Bone marrow (tissue), 2 donors: ENCODE data around the gene JAG2.

ENCODE experiments used
- DNase-seq, 2 donors: peaks; one replicate each; lab custom pipeline; 2025; lab: John Stamatoyannopoulos, UW

Gene JAG2

DNA sequence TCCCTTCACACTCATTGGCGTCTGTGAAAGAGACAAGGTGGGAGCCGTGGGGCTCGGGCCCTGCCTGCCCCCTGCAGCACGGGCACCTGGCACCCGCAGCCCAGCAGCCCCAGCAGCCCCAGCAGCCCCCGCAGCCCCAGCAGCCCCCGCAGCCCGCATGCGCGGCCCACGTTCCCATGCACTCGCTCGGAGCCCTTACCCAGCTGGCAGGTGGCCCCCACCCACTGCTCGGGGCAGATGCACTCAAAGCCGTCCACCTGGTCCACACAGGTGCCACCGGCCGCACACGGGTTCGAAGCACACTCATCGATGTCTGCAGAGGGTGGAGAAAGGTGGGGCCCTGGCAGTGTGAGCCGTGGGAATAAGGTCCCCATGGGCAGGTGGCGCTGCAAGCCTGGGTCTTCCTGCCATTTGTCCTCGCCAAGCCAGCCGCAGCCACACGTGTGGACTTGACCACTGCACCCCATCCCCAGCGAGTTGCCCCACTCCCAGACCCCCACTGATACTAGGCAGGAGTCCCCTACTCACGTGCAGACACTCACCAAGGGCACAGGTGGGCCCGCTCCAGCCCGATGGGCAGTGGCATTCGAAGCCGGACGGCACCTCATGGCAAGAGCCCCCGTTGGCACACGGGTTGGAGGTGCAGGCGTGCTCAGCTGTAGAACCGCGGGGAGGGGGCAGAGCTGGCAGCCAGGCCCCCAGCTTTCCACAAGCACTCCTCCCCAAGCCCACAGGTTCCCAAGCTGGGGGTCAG lies 17.3 kb downstream of the JAG2 start:
- no peak for DNase-seq

DNA sequence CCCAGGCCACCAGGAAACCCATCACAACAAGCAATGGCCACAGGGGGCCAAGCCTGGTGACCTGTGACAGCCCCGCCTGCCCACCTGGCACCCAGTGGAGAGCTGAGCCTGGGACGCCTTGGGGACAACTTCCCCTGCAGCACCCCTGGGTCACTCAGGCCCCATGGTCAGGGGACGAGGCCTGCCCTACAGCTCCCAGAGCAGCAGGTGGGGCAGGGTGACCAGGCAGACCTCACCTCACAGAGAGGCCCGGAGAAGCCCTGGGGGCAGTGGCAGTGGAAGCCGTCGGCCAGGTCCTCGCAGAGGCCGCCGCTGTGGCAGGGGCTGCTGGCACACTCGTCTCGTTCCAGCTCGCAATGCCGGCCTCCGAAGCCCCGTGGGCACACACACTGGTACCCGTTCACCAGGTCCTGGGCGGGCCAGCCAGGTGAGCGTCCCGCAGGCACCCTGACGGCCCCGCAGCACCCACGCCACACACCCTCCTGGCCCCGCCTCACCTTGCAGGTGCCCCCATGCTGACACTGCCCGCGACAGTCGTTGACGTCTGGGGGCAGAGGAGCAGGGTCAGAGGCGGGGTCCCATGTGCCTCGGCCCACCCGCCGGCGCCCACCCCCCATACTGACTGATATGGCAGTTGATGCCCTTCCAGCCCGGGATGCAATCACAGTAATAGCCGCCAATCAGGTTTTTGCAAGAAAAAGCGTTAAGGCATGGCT lies 18.1 kb downstream of the JAG2 start:
- DNase-seq: no peak

DNA sequence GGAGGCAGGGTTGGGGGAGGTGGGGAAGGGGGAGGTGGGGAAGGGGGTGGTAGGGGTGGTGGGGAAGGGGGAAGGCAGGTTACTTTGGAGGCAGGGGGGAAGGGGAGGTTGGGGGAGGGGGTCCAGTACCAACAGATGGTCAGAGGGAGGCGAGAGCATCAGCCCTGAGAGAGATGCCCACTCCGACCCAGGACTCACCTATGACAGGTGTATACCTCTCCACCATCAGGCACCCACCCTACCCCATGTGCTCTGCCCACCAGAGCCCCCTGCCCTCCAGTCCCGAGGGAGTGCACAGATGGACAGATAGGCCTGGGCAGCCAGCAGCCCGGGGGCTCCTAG lies 18.6 kb downstream of the JAG2 start:
- DNase-seq: no peak

DNA sequence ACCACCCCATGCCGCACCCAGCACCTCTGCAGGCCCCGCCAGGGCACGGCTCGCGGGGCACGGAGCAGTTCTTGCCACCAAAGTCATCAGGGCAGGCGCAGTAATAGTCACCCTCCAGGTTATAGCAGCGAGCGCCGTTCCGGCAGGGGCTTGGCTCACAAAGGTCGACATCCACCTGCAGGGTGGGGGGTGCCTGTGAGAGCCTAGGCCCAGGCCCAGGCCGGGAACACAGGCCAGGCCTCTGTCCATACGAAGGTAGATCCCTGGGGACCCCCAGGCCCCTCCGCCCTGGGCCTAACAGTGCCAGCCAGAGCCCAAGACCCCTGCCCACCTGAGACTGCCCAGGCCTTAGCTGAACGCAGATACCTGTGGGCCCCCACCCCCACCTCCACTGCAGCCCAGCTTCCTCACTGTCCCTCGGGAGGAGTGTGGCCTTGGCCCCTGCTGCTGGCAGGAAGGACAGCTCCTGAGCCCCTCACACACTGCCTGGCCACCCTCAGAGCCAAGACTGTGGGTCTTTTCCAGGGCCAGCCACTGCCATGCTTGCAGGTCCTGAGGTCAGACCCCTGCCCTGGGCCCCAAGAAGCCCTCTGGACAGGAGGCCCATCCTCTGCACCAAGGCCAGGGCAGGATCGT lies 19.3 kb downstream of the JAG2 start:
- DNase-seq: no peak

DNA sequence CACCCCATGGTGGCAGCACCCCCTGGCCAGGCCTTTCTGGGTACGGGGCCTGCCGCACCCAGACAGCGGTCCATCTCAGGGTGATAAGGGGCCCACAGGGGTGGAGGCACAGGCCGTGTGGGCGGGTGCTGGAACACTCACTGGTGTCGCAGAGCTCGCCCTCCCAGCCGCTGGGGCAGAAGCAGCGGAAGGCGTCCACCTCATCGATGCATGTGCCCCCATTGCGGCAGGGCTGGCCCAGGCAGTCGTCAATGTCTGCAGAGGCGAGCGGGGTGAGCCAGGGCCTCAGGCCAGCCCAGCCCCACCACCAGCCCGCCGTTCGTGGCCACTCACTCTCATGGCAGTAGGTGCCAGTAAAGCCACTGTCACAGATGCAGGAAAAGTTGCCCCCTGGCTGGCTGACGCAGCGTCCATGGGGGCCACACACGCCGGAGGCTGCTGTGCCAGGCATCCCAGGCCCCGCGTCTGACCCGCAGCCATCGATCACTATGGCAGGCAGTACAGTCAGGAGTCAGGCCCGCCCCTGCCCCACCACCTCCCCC lies 19.9 kb downstream of the JAG2 start:
- DNase-seq: no peak

DNA sequence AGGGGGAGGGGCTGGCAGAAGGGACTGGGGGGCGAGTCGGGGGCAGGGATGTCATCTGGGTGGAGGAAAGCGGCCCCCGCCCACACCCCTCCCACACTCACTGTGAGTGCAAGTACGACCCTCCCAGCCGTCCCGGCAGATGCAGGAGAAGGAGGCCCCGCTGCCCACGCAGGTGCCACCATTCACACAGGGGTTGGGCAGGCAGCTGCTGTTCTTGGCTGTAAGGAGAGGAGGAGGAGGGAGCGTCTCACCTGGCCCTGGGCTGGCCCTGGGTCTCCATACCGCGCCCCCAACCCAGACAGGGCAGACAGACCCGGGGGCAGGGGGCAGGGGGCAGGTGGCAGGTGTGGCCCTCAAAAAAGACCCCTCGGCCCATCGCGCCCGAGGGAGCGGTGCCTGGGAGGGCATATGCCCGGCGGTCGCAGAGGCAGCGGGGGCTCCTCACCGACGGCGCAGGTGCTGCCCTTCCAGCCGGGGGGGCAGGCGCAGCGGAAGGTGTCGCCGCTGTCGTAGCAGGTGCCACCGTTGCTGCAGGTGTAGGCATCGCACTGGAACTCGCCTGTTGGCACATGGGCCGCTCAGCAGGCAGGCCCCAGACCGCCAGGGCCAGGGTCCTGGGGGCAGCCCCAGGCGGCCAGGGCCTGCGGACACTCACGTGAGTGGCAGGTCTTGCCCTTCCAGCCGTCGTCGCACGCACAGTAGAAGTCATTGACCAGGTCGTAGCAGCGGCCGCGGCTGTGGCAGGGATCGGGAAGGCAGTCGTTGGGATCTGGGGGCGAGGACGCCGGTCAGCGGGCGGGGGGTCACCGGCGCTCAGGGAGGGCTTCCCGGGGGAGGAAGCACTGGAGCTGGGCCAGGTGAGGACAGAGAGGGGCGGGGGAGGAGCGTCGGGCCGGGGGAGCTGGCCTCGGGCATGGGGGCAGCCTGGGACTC lies 20.6 kb downstream of the JAG2 start:
- DNase-seq: no peak

DNA sequence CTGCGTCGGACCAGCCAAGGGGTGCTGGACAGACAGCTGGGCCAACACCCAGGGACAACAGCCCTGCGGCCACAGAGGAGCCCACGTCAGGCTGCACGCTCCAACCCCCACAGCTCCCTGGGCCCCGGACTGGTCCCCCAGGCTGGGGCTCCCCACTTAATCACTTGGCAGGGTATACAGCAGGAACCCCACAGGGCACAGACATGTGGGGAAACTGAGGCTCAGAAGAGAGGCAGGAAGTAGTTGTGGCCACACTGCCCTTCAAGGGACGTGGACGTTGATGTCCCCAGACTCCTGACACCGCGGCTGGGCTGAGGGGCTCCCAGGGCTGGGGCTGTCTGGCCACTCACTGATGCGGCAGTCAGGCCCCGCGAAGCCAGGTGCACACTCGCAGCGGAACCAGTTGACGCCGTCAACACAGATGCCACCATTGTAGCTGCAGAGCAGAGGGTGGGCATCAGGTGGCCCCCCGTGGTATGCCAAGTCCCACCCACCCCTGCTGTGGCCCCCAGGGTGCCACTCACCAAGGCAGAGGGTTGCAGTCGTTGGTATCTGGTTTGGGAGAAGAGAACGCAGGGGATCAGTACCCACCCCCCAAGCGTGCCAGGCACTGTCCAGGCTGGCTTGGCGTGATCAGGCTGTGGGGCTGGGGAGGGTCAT lies 21.5 kb downstream of the JAG2 start:
- DNase-seq: no peak

DNA sequence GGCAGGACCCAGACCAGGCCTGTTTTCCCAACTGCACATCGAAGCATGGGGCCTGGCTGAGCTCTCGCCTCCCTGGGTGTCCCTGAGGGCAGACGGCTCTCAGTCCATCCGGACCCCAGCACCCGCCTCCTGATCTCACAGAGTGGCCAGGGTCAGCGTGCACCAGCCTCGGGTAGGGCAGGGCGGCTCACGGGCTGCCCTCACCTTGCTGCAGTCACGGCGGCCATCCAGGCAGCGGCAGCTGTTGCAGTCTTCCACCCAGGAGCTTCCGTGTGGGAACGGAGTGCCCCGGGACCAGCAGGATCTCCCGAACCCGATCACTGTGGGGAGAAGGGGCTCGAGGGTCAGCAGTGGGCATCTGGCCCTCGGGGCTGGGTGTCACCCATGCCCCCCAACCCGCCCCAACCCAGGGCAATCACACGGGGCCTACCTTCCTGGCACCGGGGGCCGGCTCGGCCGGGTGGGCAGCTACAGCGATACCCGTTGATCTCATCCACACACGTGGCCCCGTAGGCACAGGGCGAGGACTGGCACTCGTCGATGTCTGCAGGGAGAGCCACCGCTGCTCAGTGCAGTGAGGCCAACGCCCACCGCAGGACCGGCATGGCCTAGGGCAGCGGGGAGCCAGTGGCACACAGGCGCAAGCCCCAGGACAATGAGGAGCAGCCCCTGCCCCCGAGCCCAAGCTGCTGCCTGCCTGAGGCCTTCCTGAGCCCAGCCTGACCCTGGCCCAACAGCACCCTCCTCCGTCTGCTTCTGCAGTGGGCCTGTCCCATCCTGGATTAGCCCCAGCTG lies 22.2 kb downstream of the JAG2 start:
- no peak for DNase-seq

DNA sequence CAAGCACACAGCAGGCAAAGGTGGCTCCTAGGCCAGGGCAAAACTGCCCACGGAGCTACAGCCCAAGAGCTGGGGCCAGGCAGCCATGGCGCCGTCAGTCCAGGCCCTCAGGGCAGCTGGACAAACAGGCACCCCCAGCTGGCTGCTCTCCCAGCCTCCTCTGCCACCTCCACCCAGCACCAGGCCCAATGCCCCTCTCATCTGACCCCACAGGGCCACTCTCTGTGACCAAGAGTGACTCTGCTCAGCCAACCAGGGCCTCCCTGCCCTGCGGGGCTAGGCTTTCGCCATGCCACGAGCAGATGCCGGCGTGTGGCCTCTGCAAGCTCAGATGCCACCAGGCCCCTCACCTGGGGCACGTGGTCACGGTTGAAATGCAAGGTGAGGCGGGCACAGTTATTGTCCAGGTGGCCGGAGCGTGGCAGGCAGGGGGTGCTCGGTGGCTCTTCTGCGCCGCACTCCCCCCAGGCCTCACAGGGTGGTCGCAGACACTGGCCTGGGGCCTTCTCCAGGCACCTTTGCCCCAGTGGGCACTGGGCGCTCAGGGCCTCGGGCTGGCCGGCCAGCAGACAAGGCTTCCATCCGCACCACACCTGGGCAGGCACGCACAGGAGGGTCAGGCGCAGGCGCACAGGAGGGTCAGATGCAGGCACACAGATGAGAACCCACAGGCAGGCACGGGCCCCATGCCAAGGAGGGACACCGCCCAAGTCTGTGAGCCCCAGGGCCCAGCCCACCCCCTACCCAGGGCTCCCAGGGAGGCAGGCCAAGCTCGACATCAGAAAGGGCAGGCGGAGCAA lies 23.0 kb downstream of the JAG2 start:
- DNase-seq: no peak

DNA sequence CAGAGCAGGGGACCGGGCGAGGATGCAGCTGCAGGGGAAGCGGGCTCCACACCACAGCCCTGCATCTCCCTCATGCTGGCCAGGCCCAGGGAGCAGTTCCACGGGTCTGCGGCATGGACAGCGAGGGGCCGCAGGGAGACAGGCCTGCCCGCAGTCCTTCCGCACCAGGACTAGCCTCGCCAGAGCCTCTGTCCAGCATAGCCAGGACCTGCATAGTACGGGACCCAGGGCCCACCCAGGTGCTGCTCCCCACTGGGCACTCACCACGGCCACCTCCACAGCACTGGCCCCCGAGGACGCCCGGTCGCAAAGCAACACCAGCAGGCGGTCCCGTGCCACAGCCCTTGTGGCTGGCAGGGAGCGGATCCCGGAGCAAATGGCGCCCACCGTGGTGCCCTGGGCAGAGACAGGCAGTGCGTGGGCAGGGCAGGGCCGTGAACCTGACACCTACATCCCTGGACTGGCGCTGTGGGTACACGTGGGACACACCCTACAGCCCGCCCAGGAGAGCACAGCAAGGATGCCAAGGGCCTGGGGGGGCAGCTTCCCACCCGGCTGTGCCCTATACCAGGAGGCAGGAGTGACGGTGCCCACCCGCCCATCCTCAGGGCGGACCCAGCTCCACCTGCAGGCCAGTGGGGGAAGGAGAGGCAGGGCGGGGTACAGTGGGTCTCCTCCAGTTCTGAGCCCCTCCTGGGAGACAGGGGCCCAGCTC lies 23.8 kb downstream of the JAG2 start:
- DNase-seq: no peak

DNA sequence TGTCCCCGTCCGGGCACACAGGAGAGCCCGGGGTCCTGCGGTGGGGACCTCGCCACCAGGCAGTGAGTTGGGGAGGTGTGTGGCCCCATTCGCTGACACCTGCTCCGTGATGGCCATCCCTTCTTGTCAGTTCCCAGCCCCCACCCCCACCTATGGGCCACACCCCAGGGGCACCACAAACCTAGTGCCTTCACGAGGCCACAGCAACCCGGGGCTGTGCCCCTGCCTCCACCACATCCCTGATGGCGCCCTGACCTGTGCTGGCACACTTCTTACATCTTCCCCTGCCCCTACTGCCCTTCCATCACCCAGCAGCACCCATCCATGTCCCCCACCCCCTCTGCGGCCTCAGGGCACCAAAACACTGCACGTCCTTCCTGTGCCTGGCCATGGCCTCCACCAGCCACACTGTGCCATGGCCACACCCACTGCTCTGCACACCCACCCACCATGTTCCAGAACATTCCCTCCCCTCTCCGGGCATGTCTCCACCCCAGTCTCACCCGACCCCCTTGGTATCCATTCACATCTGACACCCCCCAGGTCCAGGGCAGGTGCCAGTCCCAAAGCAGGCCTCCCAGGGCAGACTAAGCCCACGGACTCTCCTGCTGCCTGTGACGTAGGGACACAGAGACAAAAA lies 24.4 kb downstream of the JAG2 start:
- DNase-seq: no peak

DNA sequence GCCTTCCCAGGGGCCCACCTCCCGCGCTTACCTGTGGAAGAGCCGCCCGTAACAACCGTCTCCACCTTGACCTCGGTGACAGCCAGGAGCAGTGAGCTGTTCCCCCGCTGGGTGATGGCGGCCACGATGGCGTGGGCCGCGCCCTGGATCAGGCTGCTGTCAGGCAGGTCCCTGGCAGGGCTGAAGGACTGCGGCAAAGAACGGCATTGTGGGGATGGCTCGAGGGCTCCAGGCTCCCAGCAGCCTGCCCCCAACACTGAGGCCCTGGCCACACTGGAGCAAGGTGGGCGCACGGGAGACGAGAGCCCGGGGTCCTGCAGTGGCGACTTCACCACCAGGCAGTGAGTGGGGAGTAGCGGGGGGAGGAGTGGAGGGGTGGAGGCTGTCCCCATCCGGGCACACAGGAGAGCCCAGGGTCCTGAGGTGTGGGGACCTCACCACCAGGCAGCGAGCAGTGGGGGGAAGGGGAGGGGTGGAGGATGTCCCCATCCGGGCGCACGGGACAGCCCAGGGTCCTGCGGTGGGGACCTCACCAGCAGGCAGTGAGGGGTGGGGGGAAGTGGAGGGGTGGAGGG lies 25.0 kb downstream of the JAG2 start:
- DNase-seq: no peak

DNA sequence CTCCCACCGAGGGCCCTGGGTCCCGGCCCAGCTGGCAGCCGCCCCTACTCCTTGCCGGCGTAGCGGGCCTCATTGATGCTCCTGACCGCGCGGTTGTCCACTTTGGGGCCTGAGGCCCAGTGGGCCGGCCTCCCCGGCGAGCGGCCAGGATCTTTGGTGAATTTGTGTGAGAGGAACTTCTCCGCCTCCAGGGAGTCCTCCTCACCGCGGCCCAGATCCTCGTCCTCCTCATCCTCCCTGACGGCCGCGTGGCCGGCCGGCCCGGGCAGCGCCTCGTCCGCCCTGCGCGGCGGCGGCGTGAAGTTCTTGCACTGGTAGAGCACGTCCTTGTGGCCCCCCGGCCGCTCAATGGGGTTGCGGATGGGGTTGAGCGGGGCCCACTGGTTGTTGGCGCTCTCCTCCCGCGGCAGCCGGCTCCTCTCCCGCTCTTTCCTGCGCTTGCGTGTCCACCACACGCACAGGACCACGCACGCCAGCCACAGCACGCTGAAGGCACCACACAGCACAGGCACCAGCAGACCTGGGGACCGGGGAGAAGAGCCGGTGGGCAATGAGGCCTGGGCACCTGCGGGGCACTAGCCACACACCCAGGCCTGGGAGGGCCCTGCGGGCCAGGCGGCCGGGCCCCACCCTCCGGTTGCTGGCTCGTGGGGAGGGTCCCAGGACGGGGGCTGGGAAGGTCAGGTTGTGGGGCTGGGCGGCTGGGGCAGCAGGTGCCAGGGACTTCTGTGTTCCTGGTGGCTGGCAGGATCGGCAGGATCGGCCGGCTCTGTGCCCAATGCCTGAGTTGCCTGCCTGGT lies 25.7 kb downstream of the JAG2 start:
- DNase-seq: no peak

DNA sequence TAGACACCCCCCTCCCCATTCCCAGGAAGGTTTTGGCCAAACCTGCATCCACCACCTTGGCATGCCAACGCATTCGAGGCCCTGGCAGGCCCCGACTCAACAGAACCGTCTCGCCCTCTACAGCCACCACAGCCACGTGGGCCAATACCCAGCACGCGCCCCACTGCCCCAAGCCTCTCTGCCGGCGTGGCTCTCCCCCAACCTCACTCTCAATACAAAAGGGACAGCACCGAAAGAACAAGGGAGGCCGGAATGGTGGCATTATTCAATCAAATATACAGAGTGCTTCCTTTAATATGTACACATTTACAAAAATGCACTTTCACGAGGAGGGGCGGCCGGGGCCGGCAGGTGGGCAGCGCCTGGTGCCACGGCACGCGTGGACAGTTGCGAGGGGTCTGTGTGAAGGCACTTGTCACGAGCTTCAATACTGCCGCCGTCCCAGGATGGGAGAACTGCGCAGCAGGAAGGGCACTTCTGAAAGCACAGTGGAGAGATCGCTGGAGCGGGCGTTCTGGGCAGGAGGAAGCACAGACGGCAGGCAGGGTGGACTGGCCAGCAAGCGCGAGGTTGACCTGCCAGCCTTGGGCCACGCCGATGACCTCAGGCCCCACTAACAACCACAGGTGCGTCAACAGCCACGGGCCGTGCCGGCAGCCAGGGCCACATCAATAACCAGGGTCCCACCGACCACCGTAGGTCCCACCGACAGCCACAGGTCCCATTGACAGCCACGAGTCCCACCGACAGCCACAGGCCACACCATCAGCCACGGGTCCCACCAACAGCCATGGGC lies 26.9 kb downstream of the JAG2 start:
- DNase-seq: no peak

DNA sequence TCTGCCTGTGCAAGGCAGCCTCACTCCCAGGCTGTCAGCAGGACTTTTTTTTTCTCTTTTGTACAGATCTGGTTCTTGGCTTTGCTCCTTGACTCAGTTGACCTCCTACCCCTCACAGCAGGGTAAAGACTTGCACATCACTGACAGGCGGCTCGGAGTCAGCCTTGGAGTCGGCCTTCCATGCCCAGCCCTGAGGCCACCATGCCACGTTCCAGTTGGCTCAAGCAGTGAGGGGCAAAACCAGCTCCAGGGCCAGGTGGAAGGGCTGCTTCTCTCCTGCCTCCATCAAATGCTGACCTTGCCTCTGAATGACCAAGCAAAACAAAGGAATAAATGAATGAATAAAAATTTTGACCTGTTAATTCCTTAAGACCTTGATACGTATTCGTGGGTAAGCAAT lies 27.6 kb downstream of the JAG2 start:
- DNase-seq: no peak

DNA sequence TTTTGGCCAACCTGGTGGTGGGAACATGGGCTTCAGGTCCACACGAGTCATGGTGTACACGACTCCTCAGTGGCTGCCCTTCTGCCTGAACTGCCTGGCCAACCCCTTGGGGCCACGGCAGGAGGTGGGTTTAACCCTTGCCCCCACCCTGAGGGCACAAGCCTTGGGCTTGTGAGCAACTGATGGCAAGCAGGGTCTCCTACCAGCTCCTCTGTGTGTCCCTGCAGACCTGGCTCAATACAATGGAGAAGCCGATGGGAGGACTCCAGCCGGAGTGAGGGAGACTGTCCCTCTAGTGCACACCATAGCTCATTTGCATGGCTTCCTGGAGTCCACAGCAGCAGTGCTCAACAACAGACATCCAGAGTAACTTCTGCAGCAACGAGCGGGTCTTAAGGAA lies 28.0 kb downstream of the JAG2 start:
- no peak for DNase-seq

DNA sequence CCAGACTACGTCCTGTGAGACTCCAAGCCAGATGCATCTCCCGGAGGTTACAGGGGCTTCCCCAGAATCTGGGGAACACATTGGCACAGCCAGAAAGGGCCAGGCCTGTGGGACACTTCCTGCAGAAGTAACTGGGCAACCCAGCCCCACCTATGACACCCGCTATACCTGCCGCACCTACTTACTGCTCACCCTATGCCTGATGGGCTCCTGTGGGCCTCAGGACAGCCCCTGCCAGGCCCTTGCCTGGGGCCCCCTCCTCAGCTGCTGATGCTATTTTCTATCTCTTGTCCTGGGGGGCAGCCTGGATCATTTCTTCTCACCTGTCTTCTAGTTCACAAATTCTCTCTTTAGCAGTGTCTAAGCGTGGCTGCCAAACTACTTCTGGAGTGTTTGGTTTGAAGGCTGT lies 28.7 kb downstream of the JAG2 start:
- no peak for DNase-seq
